Heart right ventricle (tissue), 16 donors: ENCODE data around the gene AMDHD2. TPM values are rescaled to one million over a fixed set of nuclear protein-coding genes. Genes with fewer than 3 reads are reported as not detected.

ENCODE experiments used
- ATAC-seq, 8 donors: fragments of 200-7000 bp; cut with Tn5 transposase; one replicate each; pipeline ENCODE4 v1.9.1; 2020; ENCODE audit warnings: mild to moderate bottlenecking in 8 of 8, moderate library complexity in 8 of 8, moderate number of reproducible peaks in 1 of 8
- DNase-seq, 2 donors: peaks; one replicate each; pipeline ENCODE4 v3.0.0-alpha.2; 2020
- H3K27ac ChIP-seq, 10 donors: fragments of 200-600 bp; sonication (generic) in 2 of 10; one replicate each; pipeline versions ENCODE4 v1.5.0 to v1.8.0; 2020 to 2022; ENCODE audit warnings: mild to moderate bottlenecking in 3 of 10
- H3K27me3 ChIP-seq, 7 donors: fragments of 200-600 bp; one replicate each; pipeline ENCODE4 v1.8.0; 2021 to 2022; ENCODE audit warnings: mild to moderate bottlenecking in 2 of 7
- H3K36me3 ChIP-seq, 9 donors: fragments of 200-600 bp; sonication (generic) in 1 of 9; one replicate each; pipeline versions ENCODE4 v1.5.0 to v1.8.0; 2020 to 2022; ENCODE audit warnings: mild to moderate bottlenecking in 2 of 9
- H3K4me1 ChIP-seq, 9 donors: fragments of 200-600 bp; sonication (generic) in 1 of 9; one replicate each; pipeline versions ENCODE4 v1.5.0 to v1.8.0; 2020 to 2022; ENCODE audit warnings: mild to moderate bottlenecking in 4 of 9
- H3K4me3 ChIP-seq, 10 donors: fragments of 200-600 bp; sonication (generic) in 2 of 10; one replicate each; pipeline versions ENCODE4 v1.5.0 to v1.8.0; 2020 to 2022; ENCODE audit warnings: mild to moderate bottlenecking in 7 of 10, moderate library complexity in 2 of 10
- H3K9me3 ChIP-seq, 11 donors: fragments of 200-600 bp in 10 of 11; sonication (generic) in 2 of 11; one replicate each; pipeline versions ENCODE4 v1.5.0 to v1.8.0; 2013 to 2022; ENCODE audit warnings: mild to moderate bottlenecking in 2 of 11, control low read depth in 1 of 11, moderate library complexity in 1 of 11
- CTCF ChIP-seq, 9 donors: fragments of 200-600 bp; sonication (generic) in 2 of 9; IDR thresholded peaks; one replicate each; pipeline versions ENCODE4 v1.5.0 to v1.8.0; 2021 to 2022; ENCODE audit warnings: antibody characterized with exemption in 9 of 9, mild to moderate bottlenecking in 5 of 9, moderate library complexity in 1 of 9
- WGBS, 2 donors: extraction: QIAGEN DNeasy Blood & Tissue Kit; methylation state at CpG; one replicate each; pipeline ENCODE4 v1.1.7; 2013; ENCODE audit warnings: inconsistent platforms in 1 of 2; 5-methylcytosine and 5-hydroxymethylcytosine counted together
- intact Hi-C, 10 donors: fragments of 100-400 bp; cut with DNase I; formaldehyde crosslinking; loops; one replicate each; pipeline versions ENCODE4 v1.11.1 to v1.14.2; 2022
- polyA plus RNA-seq, 2 donors: library from polyadenylated mRNA; stranded (reverse); fragments of 200-250 nt; gene quantifications; one replicate each; pipeline ENCODE4 v1.2.3, GENCODE V29; 2013
- total RNA-seq, 10 donors: library from RNA; stranded (reverse); fragmentation: NEBNext Ultra II Directional in 3 of 10; extraction: Animal tissue kit (Norgen Biotek cat#: 25700) in 3 of 10; gene quantifications; one replicate each; pipeline versions ENCODE4 v1.2.1 to v1.2.4, GENCODE V29; 2021 to 2023
- donor health status: Arrhythmogenic right ventricular cardiomyopathy.
- donor health status: ischemic (EF 13 %, LVEDD 7.1; RV severe dilation, severe dysfunction).
- donor health status: healthy with polysubstance abuse.
- donor health status: DM: no; HTN: yes; CAD: no.
- donor health status: DM: no; HTN: no; CAD: no.
- donor health status: ischemic (EF 25% LVEDD 6.9; RV normal size, moderate dysfunction).
- donor health status: ischemic (EF 25% LVEDD 5.7; RV mildly dilated, moderate dysfunction).
- donor health status: healthy.
- donor health status: DM: yes; HTN: yes; CAD: no.
- donor health status: Ischemic cardiomyopathy.
- donor health status: ischemic (EF 35%, LVEDD 5.7; RV mildly dilated, moderate dysfunction).
- donor health status: nonischemic (EF 11% LVEDD 7.7; RV severe dilation, severe dysfunction).
- donor health status: DM: yes; HTN: yes; CAD: no.
- donor health status: PGD.
- donor health status: ischemic (EF 29% LVEDD 5.4; RV normal size, mild dysfunction).
- donor health status: nonischemic (EF 23%, LVEDD 6.1; RV moderate dilation, normal function).

The AMDHD2 gene
- total and polyA plus RNA-seq, 12 donors, result 7.1 to 20.8 (median 10.4) TPM

GRCh38 chr16:2501946-2502895 lies 17.9 kb upstream of the AMDHD2 start:
- 71 to 79% methylated on average over 18 of the region's 18 CpGs for WGBS, 2 donors
- H3K4me1 ChIP-seq, result peaks cover 25 to 54% (median 41%) of the 10 kb centered on the region in 9 donors
- H3K27me3 ChIP-seq, result no peaks in the 10 kb centered on the region
- TF ChIP-seq CTCF (IDR thresholded peaks at IDR 0.05), result no peak
- peaks cover 0 to 14% (median 0%) of the 10 kb centered on the region in 9 donors for H3K36me3 ChIP-seq
- ATAC-seq (peak in 1 of 8 donors; percentile 14), DNase-seq (no peak)
- intact Hi-C loops, result loop anchor here in 7 of 10 donors (1.0 to 10.0 kb wide), 11 partner anchors 45 to 347 kb away; partner anchors contain the start of genes ABCA3 (in 3 of the 7), CCNF (in 3 of the 7), CASKIN1 (in 1 of the 7) and ECI1 (in 1 of the 7)
- peak overlapping the region in 4 of 10 donors; percentile 14 to 30 (median 20) for H3K27ac ChIP-seq
- no peak overlapping the region for H3K4me3 ChIP-seq
- no peaks in the 10 kb centered on the region for H3K9me3 ChIP-seq

GRCh38 chr16:2505695-2506094 lies 14.5 kb upstream of the AMDHD2 start:
- H3K27me3 ChIP-seq, result no peaks in the 10 kb centered on the region
- H3K9me3 ChIP-seq, result no peaks in the 10 kb centered on the region
- H3K36me3 ChIP-seq, result no peaks in the 10 kb centered on the region
- no peak overlapping the region for H3K4me3 ChIP-seq
- TF ChIP-seq CTCF (IDR thresholded peaks at IDR 0.05), result no peak
- H3K4me1 ChIP-seq, result peaks cover 8 to 61% (median 17%) of the 10 kb centered on the region in 9 donors
- no peak overlapping the region for H3K27ac ChIP-seq
- no peak for ATAC-seq
- WGBS, 2 donors, result 86 to 89% methylated on average over 14 of the region's 14 CpGs
- intact Hi-C loops, result loop anchor here in 3 of 10 donors (10.0 kb wide), 4 partner anchors 71 to 351 kb away; partner anchors contain the start of genes CASKIN1 (in 1 of the 3), CCNF (in 1 of the 3) and TRAF7 (in 1 of the 3)
- no peak for DNase-seq

- WGBS, 2 donors, result 87 to 88% methylated on average over 14 of the region's 14 CpGs
- ATAC-seq (peak; percentile 3 to 69 (median 35)), DNase-seq (no peak)
- no peak overlapping the region for H3K4me3 ChIP-seq
- intact Hi-C loops, result loop anchor here in 3 of 10 donors (10.0 kb wide), 4 partner anchors 72 to 352 kb away; partner anchors contain the start of genes CASKIN1 (in 1 of the 3), CCNF (in 1 of the 3) and TRAF7 (in 1 of the 3)
- peaks cover 0 to 61% (median 6%) of the 10 kb centered on the region in 9 donors for H3K4me1 ChIP-seq
- peak overlapping the region in 6 of 10 donors; percentile 5 to 88 (median 34) for H3K27ac ChIP-seq
- H3K9me3 ChIP-seq, result no peaks in the 10 kb centered on the region
- H3K27me3 ChIP-seq, result no peaks in the 10 kb centered on the region
- no peaks in the 10 kb centered on the region for H3K36me3 ChIP-seq
- no peak for TF ChIP-seq CTCF (IDR thresholded peaks at IDR 0.05)
These were observed 13.0 kb upstream of the AMDHD2 start for GRCh38 chr16:2507052-2507659.

GRCh38 chr16:2507665-2508064 lies 12.5 kb upstream of the AMDHD2 start:
- Histone ChIP-seq H3K9me3 (no peaks in the 10 kb centered on the region), H3K4me1 (peaks cover 0 to 63% (median 7%) of the 10 kb centered on the region in 9 donors), H3K4me3 (no peak overlapping the region), H3K27ac (peak overlapping the region in 6 of 10 donors; percentile 5 to 88 (median 34)), H3K36me3 (no peaks in the 10 kb centered on the region), H3K27me3 (no peaks in the 10 kb centered on the region)
- DNase-seq (peak in 1 of 2 donors; percentile 57), ATAC-seq (peak; percentile 23 to 69 (median 33))
- 86 to 89% methylated on average over 11 of the region's 11 CpGs for WGBS, 2 donors
- no peak for TF ChIP-seq CTCF (IDR thresholded peaks at IDR 0.05)
- intact Hi-C loops, result loop anchor here in 3 of 10 donors (10.0 kb wide), 4 partner anchors 73 to 353 kb away; partner anchors contain the start of genes CASKIN1 (in 1 of the 3), CCNF (in 1 of the 3) and TRAF7 (in 1 of the 3)
